SU-DHL-6 (cell line): ENCODE measurements around the gene SLC6A12.

Experiments
- H2AFZ ChIP-seq: fragments of 200-600 bp; sonication (generic); 2 replicates; pipeline ENCODE4 v1.6.1; 2014; ENCODE audit warnings: low read depth, mild to moderate bottlenecking, moderate library complexity, mixed read lengths, antibody characterized with exemption, low read length; ENCODE audit not compliant: severe bottlenecking
- H3F3A ChIP-seq: fragments of 200-600 bp; shearing (Covaris generic); 2 replicates; pipeline ENCODE4 v1.6.0; 2016; ENCODE audit warnings: antibody characterized with exemption, mild to moderate bottlenecking; ENCODE audit not compliant: insufficient read depth
- H3K27ac ChIP-seq: fragments of 200-600 bp; sonication (generic); 2 replicates; pipeline ENCODE4 v1.5.1; 2016; ENCODE audit warnings: low read depth, mild to moderate bottlenecking, low read length, moderate library complexity, mixed read lengths
- H3K27me3 ChIP-seq: fragments of 200-600 bp; sonication (generic), shearing (Covaris generic); 2 replicates; pipeline ENCODE4 v1.6.0; 2014; ENCODE audit warnings: mild to moderate bottlenecking, low read length
- H3K36me3 ChIP-seq: fragments of 200-600 bp; sonication (generic); 2 replicates; pipeline ENCODE4 v1.6.1; 2014; ENCODE audit warnings: mild to moderate bottlenecking, low read length, mixed read lengths
- H3K4me2 ChIP-seq: fragments of 300-600, 200-600 bp; shearing (Covaris generic), sonication (generic); 2 replicates; pipeline ENCODE4 v1.6.0; 2014; ENCODE audit warnings: low read length, low read depth, mild to moderate bottlenecking; ENCODE audit not compliant: poor library complexity, severe bottlenecking
- H3K4me3 ChIP-seq: fragments of 200-600 bp; sonication (generic); 2 replicates; pipeline ENCODE4 v1.5.1; 2014; ENCODE audit warnings: antibody characterized with exemption, low read length, mild to moderate bottlenecking, mixed read lengths; ENCODE audit not compliant: insufficient read depth, poor library complexity, severe bottlenecking
- H3K79me2 ChIP-seq: fragments of 200-600 bp; sonication (generic); 2 replicates; pipeline ENCODE4 v1.6.1; 2014; ENCODE audit warnings: mild to moderate bottlenecking, low read length, moderate library complexity; ENCODE audit not compliant: insufficient read depth
- H3K9ac ChIP-seq: fragments of 200-600 bp; sonication (generic); 2 replicates; pipeline ENCODE4 v1.7.0; 2014; ENCODE audit warnings: mild to moderate bottlenecking, low read length
- H3K9me2 ChIP-seq: fragments of 200-600 bp; sonication (generic); replicated peaks from 2 replicates; pipeline ENCODE4 v1.6.1; 2014; ENCODE audit warnings: low read length; ENCODE audit not compliant: insufficient read depth
- H3K9me3 ChIP-seq: fragments of 200-600 bp; sonication (generic); 2 replicates; pipeline ENCODE4 v1.6.1; 2014; ENCODE audit warnings: low read length, mixed read lengths; ENCODE audit not compliant: insufficient read depth
- H4K20me1 ChIP-seq: fragments of 200-600 bp; sonication (generic); 2 replicates; pipeline ENCODE4 v1.6.1; 2014; ENCODE audit warnings: low read depth, mild to moderate bottlenecking, antibody characterized with exemption, low read length, moderate library complexity, mixed read lengths
- CTCF ChIP-seq: fragments of 200-600 bp; sonication (generic); IDR thresholded peaks from one replicate; pipeline ENCODE4 v1.5.1; 2017; ENCODE audit warnings: antibody characterized with exemption, mild to moderate bottlenecking, low read length, moderate library complexity; ENCODE audit not compliant: insufficient read depth, poor library complexity, severe bottlenecking
- EZH2phosphoT487 ChIP-seq: fragments of 200-600 bp; sonication (generic), shearing (Covaris generic); conservative IDR thresholded peaks from 2 replicates; pipeline ENCODE4 v1.6.1; 2018; ENCODE audit warnings: mild to moderate bottlenecking, antibody characterized with exemption, low read length, moderate library complexity, mixed read lengths

The SLC6A12 gene

GRCh38 chr12:214003-214741 lies at the start of gene SLC6A12:
Gene SLC6A12 (minus strand): TSS chr12:214157. CDS start chr12:209986, 4,171 bp downstream.
- no peak within 1 kb of the TSS for H2AFZ ChIP-seq
- TF ChIP-seq EZH2phosphoT487 (no peak), CTCF (no peak)
- no peaks in the 10 kb centered on the region for H3K27me3 ChIP-seq
- no peaks in the 10 kb centered on the region for H3F3A ChIP-seq
- H3K9ac ChIP-seq: no peak within 1 kb of the TSS
- no peaks in the 10 kb centered on the region for H3K36me3 ChIP-seq
- H3K4me3 ChIP-seq: no peak within 1 kb of the TSS
- H3K9me3 ChIP-seq: no peaks in the 10 kb centered on the region
- no peak within 1 kb of the TSS for H3K27ac ChIP-seq
- no peaks in the 10 kb centered on the region for H4K20me1 ChIP-seq
- no peaks in the 10 kb centered on the region for H3K79me2 ChIP-seq
- no peak within 1 kb of the TSS for H3K4me2 ChIP-seq
- no peaks in the 10 kb centered on the region for H3K9me2 ChIP-seq

- H3K36me3 ChIP-seq: no peaks in the 10 kb centered on the region
These were observed 49.6 kb upstream of the SLC6A12 start for GRCh38 chr12:263574-263973.

GRCh38 chr12:262817-263216 lies 48.9 kb upstream of the SLC6A12 start, which contains the start of gene SLC6A13:
Gene SLC6A13 (minus strand): TSS chr12:262836. CDS start chr12:260052, 2,784 bp downstream.
- Histone ChIP-seq H3K27me3 (no peaks in the 10 kb centered on the region), H3K79me2 (no peaks in the 10 kb centered on the region), H2AFZ (no peak within 1 kb of the TSS), H4K20me1 (no peaks in the 10 kb centered on the region), H3K9me3 (no peaks in the 10 kb centered on the region), H3K4me2 (no peak within 1 kb of the TSS), H3K9ac (no peak within 1 kb of the TSS), H3K27ac (no peak within 1 kb of the TSS), H3K4me3 (no peak within 1 kb of the TSS), H3K36me3 (no peaks in the 10 kb centered on the region), H3F3A (no peaks in the 10 kb centered on the region), H3K9me2 (no peaks in the 10 kb centered on the region)
- no peak for TF ChIP-seq CTCF
- TF ChIP-seq EZH2phosphoT487: no peak

More at GRCh38 chr12:263574-263973, 49.6 kb upstream of the SLC6A12 start:
- no peak overlapping the region for H3K4me2 ChIP-seq
- H3K9ac ChIP-seq: no peak overlapping the region
- no peak overlapping the region for H3K4me3 ChIP-seq
- H3K27ac ChIP-seq: no peak overlapping the region
- H2AFZ ChIP-seq: no peak overlapping the region
- H3K27me3 ChIP-seq: no peaks in the 10 kb centered on the region
- TF ChIP-seq CTCF: no peak
- TF ChIP-seq EZH2phosphoT487: no peak
- H3K79me2 ChIP-seq: no peaks in the 10 kb centered on the region
- H3K9me3 ChIP-seq: no peaks in the 10 kb centered on the region
- H4K20me1 ChIP-seq: no peaks in the 10 kb centered on the region
- no peaks in the 10 kb centered on the region for H3K9me2 ChIP-seq
- H3F3A ChIP-seq: no peaks in the 10 kb centered on the region
